Loucy (cell line): ENCODE results near the gene VSIG2.

Experiments used
- H2AFZ ChIP-seq: fragments of 200-600 bp; sonication (generic); 2 replicates; pipeline ENCODE4 v1.6.0; 2016; ENCODE audit warnings: antibody characterized with exemption, mild to moderate bottlenecking, low read length, moderate library complexity
- H3F3A ChIP-seq: fragments of 200-600 bp; 2 replicates; pipeline ENCODE4 v1.6.0; 2016; ENCODE audit warnings: antibody characterized with exemption, low read depth, mild to moderate bottlenecking
- H3K27me3 ChIP-seq: fragments of 200-600 bp; sonication (generic); 2 replicates; pipeline ENCODE4 v1.6.1; 2014; ENCODE audit warnings: low read length, mild to moderate bottlenecking; ENCODE audit not compliant: insufficient read depth, poor library complexity, severe bottlenecking
- H3K36me3 ChIP-seq: fragments of 200-600 bp; sonication (generic); 2 replicates; pipeline ENCODE4 v1.6.1; 2016; ENCODE audit warnings: low read length; ENCODE audit not compliant: insufficient read depth
- H3K4me1 ChIP-seq: fragments of 200-600 bp; sonication (generic); 2 replicates; pipeline ENCODE4 v1.5.1; 2014; ENCODE audit warnings: low read length, mild to moderate bottlenecking; ENCODE audit not compliant: insufficient read depth, poor library complexity, severe bottlenecking
- H3K4me2 ChIP-seq: fragments of 200-600 bp; sonication (generic); 2 replicates; pipeline ENCODE4 v1.6.0; 2014; ENCODE audit warnings: antibody characterized with exemption, low read length, low read depth, mild to moderate bottlenecking; ENCODE audit not compliant: poor library complexity, severe bottlenecking
- H3K4me3 ChIP-seq: fragments of 200-600 bp; sonication (generic); 2 replicates; pipeline ENCODE4 v1.5.1; 2014; ENCODE audit warnings: low read length, mild to moderate bottlenecking, mixed read lengths; ENCODE audit not compliant: poor library complexity, severe bottlenecking
- H3K79me2 ChIP-seq: fragments of 200-600 bp; sonication (generic); 2 replicates; pipeline ENCODE4 v1.6.1; 2014; ENCODE audit warnings: low read length; ENCODE audit not compliant: insufficient read depth
- H3K9ac ChIP-seq: fragments of 200-600 bp; sonication (generic); 2 replicates; pipeline ENCODE4 v1.6.0; 2014; ENCODE audit warnings: mild to moderate bottlenecking, low read depth, low read length, moderate library complexity; ENCODE audit not compliant: poor library complexity, severe bottlenecking
- H3K9me2 ChIP-seq: fragments of 200-600 bp; sonication (generic); replicated peaks from 2 replicates; pipeline ENCODE4 v1.6.1; 2016; ENCODE audit warnings: low read depth, low read length, mixed read lengths
- H3K9me3 ChIP-seq: fragments of 200-600 bp; sonication (generic); 2 replicates; pipeline ENCODE4 v1.6.1; 2014; ENCODE audit warnings: mild to moderate bottlenecking, antibody characterized with exemption, low read length, low read depth; ENCODE audit not compliant: insufficient read depth
- H4K20me1 ChIP-seq: fragments of 200-600 bp; sonication (generic); 2 replicates; pipeline ENCODE4 v1.6.0; 2014; ENCODE audit warnings: antibody characterized with exemption, low read length, mild to moderate bottlenecking; ENCODE audit not compliant: insufficient read depth, poor library complexity, severe bottlenecking
- EZH2phosphoT487 ChIP-seq: fragments of 200-600 bp; IDR thresholded peaks from 2 replicates; pipeline ENCODE4 v1.6.1; 2018; ENCODE audit warnings: antibody characterized with exemption, mild to moderate bottlenecking, moderate library complexity, borderline replicate concordance
- TF ChIP-seq, protein P1 (sequence below): fragments of 200-600 bp; sonication (generic); conservative IDR thresholded peaks from 2 replicates; pipeline ENCODE4 v1.5.1; 2014; ENCODE audit warnings: mild to moderate bottlenecking, antibody characterized with exemption, low read length

VSIG2 gene

DNA sequence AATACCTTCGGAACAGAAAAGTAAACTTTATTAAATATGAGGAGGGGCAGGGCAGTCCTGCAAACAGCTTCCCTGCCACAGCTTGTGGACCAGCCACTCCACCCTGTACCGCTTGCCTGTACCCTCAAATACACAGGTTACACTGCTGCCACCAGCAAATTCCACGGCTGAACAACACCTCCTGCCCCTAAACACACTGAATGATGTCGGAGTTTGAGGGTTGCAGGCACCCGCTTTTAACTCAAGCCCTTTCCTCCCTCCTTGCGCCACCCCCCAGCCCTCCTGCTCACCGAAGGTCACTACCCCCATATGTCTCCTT lies 4.0 kb downstream of the VSIG2 start:
- H3K9ac ChIP-seq = no peak overlapping the region

DNA sequence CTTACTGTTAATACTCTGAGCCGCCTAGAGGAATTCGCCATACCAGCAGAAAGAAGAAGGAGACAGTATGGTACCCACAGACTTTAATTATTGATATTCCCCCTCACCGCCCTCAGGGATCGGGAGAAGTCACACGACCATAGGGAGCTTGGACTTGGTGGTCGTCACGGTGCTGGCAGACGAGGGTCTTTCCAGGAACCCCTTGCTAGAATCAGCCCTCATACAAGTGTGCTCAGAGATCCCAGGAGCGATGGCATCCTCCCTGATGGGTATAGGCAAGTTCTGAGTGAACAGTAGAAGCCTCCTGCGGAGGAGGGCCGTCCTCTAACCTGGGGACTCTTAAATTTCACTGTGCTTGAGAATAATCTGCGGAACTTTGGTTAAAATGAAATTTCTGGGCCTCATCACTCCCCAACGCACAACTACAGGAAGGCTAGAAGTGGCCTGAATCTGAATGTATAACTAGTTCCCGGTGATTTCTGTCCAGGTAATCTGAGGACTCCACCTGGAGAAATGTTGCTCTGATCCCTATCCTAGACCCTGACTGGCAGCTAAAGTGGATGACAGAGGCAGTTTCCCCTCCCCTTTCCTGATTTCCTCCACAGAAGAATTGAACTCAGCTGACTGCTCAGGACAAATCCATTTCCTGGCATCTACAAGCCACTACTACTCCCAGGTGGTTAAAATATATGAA lies 4.5 kb downstream of the VSIG2 start:
- Histone ChIP-seq H3K4me2 (no peak overlapping the region), H3K36me3 (no peaks in the 10 kb centered on the region), H3K79me2 (no peaks in the 10 kb centered on the region), H2AFZ (no peak overlapping the region), H3F3A (no peaks in the 10 kb centered on the region), H3K9me3 (no peaks in the 10 kb centered on the region), H3K9ac (no peak overlapping the region), H3K4me1 (no peaks in the 10 kb centered on the region), H3K27me3 (no peaks in the 10 kb centered on the region), H3K9me2 (no peaks in the 10 kb centered on the region), H4K20me1 (no peaks in the 10 kb centered on the region), H3K4me3 (no peak overlapping the region)
- TF ChIP-seq EZH2phosphoT487 = no peak
- TF ChIP-seq, protein P1, sequence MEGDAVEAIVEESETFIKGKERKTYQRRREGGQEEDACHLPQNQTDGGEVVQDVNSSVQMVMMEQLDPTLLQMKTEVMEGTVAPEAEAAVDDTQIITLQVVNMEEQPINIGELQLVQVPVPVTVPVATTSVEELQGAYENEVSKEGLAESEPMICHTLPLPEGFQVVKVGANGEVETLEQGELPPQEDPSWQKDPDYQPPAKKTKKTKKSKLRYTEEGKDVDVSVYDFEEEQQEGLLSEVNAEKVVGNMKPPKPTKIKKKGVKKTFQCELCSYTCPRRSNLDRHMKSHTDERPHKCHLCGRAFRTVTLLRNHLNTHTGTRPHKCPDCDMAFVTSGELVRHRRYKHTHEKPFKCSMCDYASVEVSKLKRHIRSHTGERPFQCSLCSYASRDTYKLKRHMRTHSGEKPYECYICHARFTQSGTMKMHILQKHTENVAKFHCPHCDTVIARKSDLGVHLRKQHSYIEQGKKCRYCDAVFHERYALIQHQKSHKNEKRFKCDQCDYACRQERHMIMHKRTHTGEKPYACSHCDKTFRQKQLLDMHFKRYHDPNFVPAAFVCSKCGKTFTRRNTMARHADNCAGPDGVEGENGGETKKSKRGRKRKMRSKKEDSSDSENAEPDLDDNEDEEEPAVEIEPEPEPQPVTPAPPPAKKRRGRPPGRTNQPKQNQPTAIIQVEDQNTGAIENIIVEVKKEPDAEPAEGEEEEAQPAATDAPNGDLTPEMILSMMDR = no peak

More for the DNA sequence above, 4.0 kb downstream of the VSIG2 start:
- Histone ChIP-seq H3K79me2 (no peaks in the 10 kb centered on the region), H3K4me1 (no peaks in the 10 kb centered on the region), H3K9me2 (no peaks in the 10 kb centered on the region), H3K36me3 (no peaks in the 10 kb centered on the region), H4K20me1 (no peaks in the 10 kb centered on the region), H2AFZ (no peak overlapping the region), H3K27me3 (no peaks in the 10 kb centered on the region), H3F3A (no peaks in the 10 kb centered on the region), H3K9me3 (no peaks in the 10 kb centered on the region), H3K4me2 (no peak overlapping the region), H3K4me3 (no peak overlapping the region)
- TF ChIP-seq, protein P1 = no peak
- TF ChIP-seq EZH2phosphoT487 = no peak

DNA sequence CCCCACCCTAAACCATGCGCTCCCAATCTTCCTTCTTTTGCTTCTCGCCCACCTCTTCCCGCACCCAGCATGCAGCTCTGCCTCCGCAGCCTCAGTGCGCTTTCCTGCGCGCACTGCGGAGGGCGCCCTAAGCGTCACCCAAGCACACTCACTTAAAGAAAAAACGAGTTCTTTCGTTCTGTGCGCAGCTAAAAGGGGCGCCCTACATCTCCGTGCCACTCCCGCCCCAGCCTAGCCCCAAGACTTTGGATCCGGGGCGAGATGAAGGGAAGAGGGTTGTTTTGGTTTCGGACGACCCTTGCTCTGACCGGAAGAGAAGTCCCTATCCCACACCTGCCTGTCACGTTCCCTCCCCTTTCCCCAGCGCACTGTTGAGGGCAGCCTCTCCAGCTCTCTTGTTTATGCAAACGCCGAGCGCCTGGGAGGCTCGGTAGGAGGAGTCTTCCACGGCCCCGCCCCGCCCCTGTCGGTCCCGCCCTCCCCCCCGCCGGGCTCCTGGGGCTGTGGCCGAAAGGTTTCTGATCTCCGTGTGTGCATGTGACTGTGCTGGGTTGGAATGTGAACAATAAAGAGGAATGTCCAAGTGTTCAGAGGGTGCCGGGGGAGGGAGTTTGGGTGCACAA lies 5.3 kb downstream of the VSIG2 start:
- Histone ChIP-seq H3K4me2 (no peak overlapping the region), H3K9me3 (no peaks in the 10 kb centered on the region), H3K36me3 (no peaks in the 10 kb centered on the region), H4K20me1 (no peaks in the 10 kb centered on the region), H3K79me2 (no peaks in the 10 kb centered on the region), H3K27me3 (no peaks in the 10 kb centered on the region), H3K9ac (no peak overlapping the region), H3F3A (no peaks in the 10 kb centered on the region), H3K4me3 (no peak overlapping the region), H3K4me1 (peaks cover 2% of the 10 kb centered on the region), H2AFZ (no peak overlapping the region), H3K9me2 (no peaks in the 10 kb centered on the region)
- TF ChIP-seq EZH2phosphoT487 = no peak
- TF ChIP-seq, protein P1 = no peak
